PFSK-1 (cell line): ENCODE data around the gene TMEM273.

Experiments used
- FOXP2 ChIP-seq: optimal IDR thresholded peaks from 2 replicates; pipeline ENCODE3; 2011; ENCODE audit warnings: borderline replicate concordance, control low read depth, inconsistent platforms; ENCODE audit not compliant: insufficient read depth; ENCODE audit errors: extremely low read length, extremely low read depth
- POLR2AphosphoS5 ChIP-seq: IDR thresholded peaks from 2 replicates; pipeline ENCODE4 v1.6.1; 2012; ENCODE audit warnings: low read depth, mild to moderate bottlenecking, control low read depth, low read length, moderate library complexity
- REST ChIP-seq, 2 experiments: IDR thresholded peaks; 2 replicates each; pipeline versions ENCODE4 v1.6.1 to v1.8.0; 2011 to 2012; ENCODE audit warnings: low read depth in 2 of 2, low read length in 2 of 2, control low read depth in 1 of 2, inconsistent platforms in 1 of 2, mild to moderate bottlenecking in 1 of 2, moderate library complexity in 1 of 2; ENCODE audit not compliant: insufficient read depth in 1 of 2
- SIN3A ChIP-seq: IDR thresholded peaks from 2 replicates; pipeline ENCODE4 v1.6.1; 2012; ENCODE audit warnings: mild to moderate bottlenecking, low read length, moderate library complexity, borderline replicate concordance; ENCODE audit not compliant: insufficient read depth
- TAF1 ChIP-seq: IDR thresholded peaks from 2 replicates; pipeline ENCODE4 v1.6.1; 2012; ENCODE audit warnings: low read length, control low read depth, borderline replicate concordance; ENCODE audit not compliant: insufficient read depth

Gene TMEM273

DNA sequence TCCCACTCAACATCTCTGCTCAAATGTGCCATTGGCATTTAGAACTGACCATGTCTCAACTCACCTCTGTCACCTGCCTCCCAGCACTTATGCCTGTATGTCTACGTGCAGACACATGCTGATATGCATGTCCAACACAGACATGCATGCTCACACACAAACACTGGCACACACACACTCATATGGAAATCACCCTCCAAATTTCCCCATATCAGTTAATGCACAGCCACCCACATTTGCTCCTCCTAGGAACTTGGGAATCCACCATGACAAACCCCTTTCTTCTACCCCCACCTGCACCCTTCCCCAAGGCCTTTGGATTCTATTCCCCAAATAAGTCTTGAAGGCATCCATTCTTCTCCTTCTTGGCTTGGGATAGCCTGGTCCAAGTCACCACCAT, 58.8 kb downstream of the TMEM273 start:
- TF ChIP-seq SIN3A, result no peak
- no peak for TF ChIP-seq FOXP2
- no peak for TF ChIP-seq POLR2AphosphoS5
- no peak for TF ChIP-seq REST (IDR thresholded peaks at IDR 0.05; ENCODE audit: insufficient read depth in 1 of 2, low read depth in 2 of 2, low read length in 2 of 2)
- TF ChIP-seq TAF1, result no peak

GRCh38 chr10:49128854-49129253, 59.3 kb downstream of the TMEM273 start:
- TF ChIP-seq REST (IDR thresholded peaks at IDR 0.05; ENCODE audit: insufficient read depth in 1 of 2, low read depth in 2 of 2, low read length in 2 of 2) (no peak), SIN3A (no peak), FOXP2 (no peak), POLR2AphosphoS5 (no peak)

DNA sequence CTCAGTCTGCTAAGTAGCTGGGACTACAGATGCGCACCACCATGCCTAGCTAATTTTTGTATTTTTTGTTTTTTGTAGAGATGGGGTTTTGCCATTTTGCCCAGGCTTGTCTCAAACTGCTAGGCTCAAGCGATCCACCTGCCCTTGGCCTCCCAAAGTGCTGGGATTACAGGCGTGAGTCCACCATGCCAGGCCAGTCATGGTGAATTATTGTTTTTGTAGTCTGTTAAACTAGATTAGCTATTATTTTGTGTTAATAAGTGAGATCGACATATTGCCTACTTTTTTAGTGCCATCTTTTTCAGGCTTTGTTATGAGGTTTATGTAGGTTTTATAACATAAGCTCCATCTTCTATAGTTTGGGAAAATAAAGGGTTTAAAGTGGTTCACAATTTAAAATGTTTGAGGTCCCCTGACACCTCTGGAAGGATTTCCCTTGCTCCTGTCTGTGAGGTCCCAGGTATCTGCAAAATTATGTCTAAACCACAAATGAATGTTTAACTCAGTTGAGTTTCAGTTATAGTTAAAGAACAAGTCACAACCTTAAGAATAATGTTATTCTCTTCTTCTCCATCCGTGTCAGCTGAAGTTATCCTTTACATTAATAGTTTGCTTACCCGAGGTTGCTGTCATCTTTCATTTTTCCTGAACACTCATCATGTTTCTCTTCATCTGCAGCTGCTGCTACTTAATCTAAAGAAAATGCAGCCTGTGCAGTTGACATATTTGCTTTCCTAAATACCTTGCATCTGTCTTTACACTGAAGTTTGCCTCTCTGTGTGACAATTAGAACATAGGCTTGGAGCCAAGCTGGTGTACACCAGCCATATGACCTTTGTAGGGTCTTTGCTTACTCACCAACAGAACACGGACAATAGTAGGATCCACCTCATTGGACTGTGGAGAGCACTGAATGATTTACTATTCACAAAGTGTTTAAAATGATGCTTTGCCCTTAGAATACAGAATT, 63.9 kb downstream of the TMEM273 start:
- TF ChIP-seq REST (IDR thresholded peaks at IDR 0.05; ENCODE audit: insufficient read depth in 1 of 2, low read depth in 2 of 2, low read length in 2 of 2) (no peak), SIN3A (no peak), TAF1 (no peak), FOXP2 (no peak), POLR2AphosphoS5 (no peak)

DNA sequence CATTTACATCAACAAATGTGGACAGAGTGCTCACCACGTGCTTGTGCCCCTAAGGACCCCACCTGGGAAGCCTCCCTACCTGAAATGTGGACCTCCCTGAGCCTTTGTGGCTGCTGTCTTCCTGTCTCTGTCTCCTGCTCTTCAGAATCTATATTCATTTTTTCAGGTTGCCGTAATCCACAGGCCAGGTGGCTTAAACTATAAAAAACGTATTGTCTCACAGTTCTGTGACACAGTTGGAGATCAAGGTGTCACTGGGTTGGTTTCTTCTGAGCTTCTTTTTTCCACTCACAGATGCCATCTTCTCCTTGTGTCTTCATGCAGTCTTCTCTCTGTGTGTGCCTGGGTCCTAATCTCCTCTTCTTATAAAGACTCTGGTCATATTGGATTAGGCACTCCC, 67.3 kb downstream of the TMEM273 start:
- TF ChIP-seq TAF1, result no peak
- no peak for TF ChIP-seq REST (IDR thresholded peaks at IDR 0.05; ENCODE audit: insufficient read depth in 1 of 2, low read depth in 2 of 2, low read length in 2 of 2)
- TF ChIP-seq SIN3A, result no peak
- no peak for TF ChIP-seq FOXP2
- no peak for TF ChIP-seq POLR2AphosphoS5
